HG02610 (cell line): ENCODE measurements around the gene RND2.

Experiments used
- ATAC-seq: cut with Tn5 transposase; IDR thresholded peaks from one replicate; pipeline ENCODE4 v1.9.1; 2021; ENCODE audit warnings: mild to moderate bottlenecking, moderate library complexity; ENCODE audit not compliant: unreplicated experiment

RND2 gene

GRCh38 chr17:43069368-43069898 lies 44.4 kb downstream of the RND2 start:
- no peak for ATAC-seq

GRCh38 chr17:43070257-43070656 lies 45.2 kb downstream of the RND2 start:
- no peak for ATAC-seq

GRCh38 chr17:43070872-43071271 lies 45.8 kb downstream of the RND2 start:
- no peak for ATAC-seq

- ATAC-seq, result no peak
These were observed 49.8 kb downstream of the RND2 start for GRCh38 chr17:43074869-43075268.

GRCh38 chr17:43079641-43080302 lies 54.7 kb downstream of the RND2 start:
- ATAC-seq, result no peak
